LNCaP clone FGC (cell line): ENCODE results near the gene DNAJC5G.

Experiments used
- DNase-seq: peaks from one replicate; pipeline ENCODE4 v3.0.0-alpha.2; 2011; ENCODE audit warnings: low read depth
- H3K4me3 ChIP-seq: 2 replicates; pipeline ENCODE4 v1.5.1; 2011; ENCODE audit warnings: mild to moderate bottlenecking, low read depth, low read length, control low read depth
- TF ChIP-seq, protein P1 (sequence below): IDR thresholded peaks from 2 replicates; pipeline ENCODE4 v1.5.1; 2012; ENCODE audit warnings: mild to moderate bottlenecking; ENCODE audit not compliant: control insufficient read depth, insufficient read depth; ENCODE audit errors: extremely low read depth

The DNAJC5G gene

DNA sequence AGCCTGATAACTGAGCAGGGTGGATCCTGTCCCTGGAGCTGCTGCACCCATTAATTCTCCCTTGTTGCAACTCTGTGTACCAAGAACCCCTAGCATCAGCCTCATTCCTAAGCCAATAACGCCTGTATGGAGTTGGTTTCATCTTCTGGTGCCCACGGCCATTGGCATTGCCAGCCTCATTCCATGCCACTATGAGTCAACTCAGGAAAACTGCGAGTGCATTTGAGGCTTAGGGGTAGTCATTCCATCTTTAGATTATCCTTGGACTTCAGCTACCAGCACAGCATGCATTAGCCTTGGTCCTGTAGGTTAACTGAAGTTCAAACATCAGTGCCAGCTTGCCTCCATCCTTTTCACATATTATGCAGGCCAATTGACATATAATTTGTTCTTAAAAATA is 5.6 kb downstream of the DNAJC5G start:
- DNase-seq, result no peak
- TF ChIP-seq, protein P1, sequence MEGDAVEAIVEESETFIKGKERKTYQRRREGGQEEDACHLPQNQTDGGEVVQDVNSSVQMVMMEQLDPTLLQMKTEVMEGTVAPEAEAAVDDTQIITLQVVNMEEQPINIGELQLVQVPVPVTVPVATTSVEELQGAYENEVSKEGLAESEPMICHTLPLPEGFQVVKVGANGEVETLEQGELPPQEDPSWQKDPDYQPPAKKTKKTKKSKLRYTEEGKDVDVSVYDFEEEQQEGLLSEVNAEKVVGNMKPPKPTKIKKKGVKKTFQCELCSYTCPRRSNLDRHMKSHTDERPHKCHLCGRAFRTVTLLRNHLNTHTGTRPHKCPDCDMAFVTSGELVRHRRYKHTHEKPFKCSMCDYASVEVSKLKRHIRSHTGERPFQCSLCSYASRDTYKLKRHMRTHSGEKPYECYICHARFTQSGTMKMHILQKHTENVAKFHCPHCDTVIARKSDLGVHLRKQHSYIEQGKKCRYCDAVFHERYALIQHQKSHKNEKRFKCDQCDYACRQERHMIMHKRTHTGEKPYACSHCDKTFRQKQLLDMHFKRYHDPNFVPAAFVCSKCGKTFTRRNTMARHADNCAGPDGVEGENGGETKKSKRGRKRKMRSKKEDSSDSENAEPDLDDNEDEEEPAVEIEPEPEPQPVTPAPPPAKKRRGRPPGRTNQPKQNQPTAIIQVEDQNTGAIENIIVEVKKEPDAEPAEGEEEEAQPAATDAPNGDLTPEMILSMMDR, result no peak
- H3K4me3 ChIP-seq, result no peak overlapping the region

DNA sequence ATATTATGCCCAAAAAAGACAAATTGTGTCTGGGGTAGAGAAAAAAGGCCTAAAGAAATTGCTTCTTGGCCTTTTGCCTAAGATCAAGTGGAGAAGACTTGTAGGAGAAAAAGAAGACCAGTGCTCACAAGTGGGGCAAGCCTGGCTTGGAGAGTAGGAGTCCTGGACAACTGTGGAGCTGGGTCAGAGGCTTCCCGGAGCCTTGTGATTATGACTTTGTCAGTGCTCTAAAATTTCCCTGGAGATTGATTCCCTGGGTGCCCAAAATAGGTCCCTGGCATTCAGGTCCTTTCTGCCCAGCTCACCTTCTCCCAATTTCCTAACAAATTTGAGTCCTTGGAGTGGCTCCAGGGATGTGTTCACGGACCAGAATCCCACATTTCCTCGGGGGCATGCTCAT is 6.2 kb downstream of the DNAJC5G start:
- DNase-seq, result no peak
- TF ChIP-seq, protein P1, result no peak
- no peak overlapping the region for H3K4me3 ChIP-seq

DNA sequence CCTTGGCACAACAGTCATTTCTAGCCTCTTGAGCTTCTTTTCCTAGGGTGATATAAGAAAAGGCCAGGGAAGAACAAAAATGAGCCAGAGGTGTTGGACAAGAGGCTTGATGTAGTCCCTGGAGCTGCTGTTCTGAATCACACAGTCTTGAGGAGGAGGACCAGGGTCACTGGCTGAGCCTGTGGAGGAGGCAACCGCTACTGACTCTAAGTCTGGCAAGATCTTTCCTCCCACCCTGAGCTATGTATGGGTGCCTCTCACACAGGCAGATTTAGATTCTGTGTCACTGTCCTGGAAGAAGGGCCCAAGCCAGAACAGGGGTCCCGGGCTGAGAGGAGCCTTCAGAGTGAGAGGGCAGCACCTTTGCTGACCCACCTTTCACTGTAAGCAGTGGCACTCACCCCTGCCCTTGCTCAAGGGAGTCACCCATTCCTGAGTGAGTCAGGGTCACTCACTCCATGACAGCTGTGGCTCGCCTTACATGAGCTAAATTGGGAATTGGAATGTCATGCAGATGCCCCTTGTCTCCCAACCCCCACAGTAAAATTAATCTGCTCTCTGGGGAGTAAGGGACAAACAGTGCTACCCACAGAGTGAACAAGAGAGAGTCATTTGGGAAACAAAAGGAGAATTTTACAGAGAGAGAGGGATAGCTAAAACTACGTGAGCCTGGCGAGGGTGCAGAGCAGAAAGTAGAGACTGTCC is 6.8 kb downstream of the DNAJC5G start, which contains the start of gene TRIM54:
Gene TRIM54, plus strand, starts transcription at position 575 of the 705 bp plus-strand sequence. CDS start 303 bp downstream, outside the sequence.
- TF ChIP-seq, protein P1, result no peak
- DNase-seq, result no peak
- H3K4me3 ChIP-seq, result no peak within 1 kb of the TSS

DNA sequence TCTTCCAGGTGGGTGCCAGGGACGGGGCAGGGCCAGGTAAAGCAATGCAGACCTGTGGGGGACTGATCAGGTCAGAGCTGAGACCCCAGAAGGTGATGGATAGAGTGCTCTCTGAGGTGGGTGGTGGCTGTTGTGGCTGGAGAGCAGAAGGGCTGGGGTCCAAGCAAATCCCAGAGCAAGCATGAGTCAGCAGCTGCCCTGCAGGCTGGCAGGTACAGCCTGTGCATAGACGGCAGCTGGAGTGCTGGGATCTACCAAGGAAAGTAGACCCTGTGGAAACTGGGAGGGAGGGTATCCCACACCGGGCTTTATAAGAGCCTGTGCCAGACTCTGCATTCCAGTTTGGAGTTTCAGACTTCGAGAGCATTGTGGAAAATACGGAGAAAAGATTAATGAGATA is 7.7 kb downstream of the DNAJC5G start:
- TF ChIP-seq, protein P1, result no peak
- H3K4me3 ChIP-seq, result no peak overlapping the region
- DNase-seq, result no peak

DNA sequence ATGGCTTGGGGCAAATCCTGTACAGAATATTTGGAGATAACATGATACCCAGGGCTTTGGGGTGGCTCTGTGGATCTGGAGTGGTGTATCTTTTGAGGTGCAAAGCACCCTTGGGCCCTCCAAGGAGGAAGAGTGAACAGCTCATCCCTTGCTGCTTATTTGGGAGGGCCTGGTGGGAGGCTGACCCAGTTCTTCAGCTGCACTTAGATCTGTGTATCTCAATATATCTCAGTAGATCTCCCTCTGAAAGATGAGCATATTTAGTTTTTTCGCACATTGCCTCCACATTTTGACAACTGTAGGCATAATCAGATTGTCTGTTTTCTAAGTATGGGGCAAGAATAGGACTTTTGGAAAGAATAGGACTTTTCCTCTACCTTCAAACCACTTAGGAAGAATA is 9.8 kb downstream of the DNAJC5G start:
- TF ChIP-seq, protein P1, result no peak
- H3K4me3 ChIP-seq, result no peak overlapping the region
- DNase-seq, result no peak

DNA sequence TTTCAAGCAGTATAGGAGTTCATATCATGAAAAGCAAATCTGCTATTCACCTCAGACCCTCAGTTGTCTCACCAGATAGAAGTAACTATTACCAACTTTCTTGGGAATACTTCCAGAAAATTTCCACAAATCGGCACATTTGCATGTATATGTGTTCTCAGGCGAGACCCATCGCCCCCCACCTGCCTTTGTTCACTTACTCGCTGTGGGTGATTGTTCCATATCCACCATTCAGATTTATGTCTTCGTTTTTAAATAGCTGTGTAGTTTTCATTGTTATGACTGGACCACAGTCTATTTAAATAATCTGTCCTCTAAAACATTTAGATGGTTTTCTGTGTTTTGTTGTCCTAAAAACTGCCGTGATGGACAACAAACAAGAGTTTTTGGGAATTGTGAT is 10.2 kb downstream of the DNAJC5G start:
- no peak overlapping the region for H3K4me3 ChIP-seq
- no peak for DNase-seq
- TF ChIP-seq, protein P1, result no peak

DNA sequence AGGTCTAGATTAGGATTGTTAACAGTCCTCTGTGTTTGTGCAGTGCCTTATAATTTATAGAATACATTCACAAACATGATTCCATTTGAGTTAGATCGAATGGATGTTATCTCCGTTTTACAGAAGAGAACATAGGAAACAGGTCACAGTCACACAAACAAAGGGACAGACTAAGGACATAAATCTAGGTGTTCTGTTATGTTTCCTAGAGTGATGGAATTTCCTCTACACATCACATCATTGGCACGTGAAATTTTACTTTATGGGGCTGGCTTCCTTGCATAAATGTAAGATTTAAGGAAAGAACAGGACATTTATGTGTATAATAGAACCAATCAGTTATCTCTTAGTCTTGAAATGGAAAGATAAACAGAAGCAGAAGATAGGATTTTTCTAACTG is 13.4 kb downstream of the DNAJC5G start:
- H3K4me3 ChIP-seq, result no peak overlapping the region
- DNase-seq, result no peak
- TF ChIP-seq, protein P1, result no peak
